ENCODE measurements around the gene ITLN1. TPM values are rescaled to one million over a fixed set of nuclear protein-coding genes. Genes with fewer than 3 reads are reported as not detected.

Gene ITLN1
- total and polyA plus RNA-seq, 12 donors: 0.41 to 4.1 (median 2.4) TPM; not detected in 7

GRCh38 chr1:160826546-160826945 is 58.4 kb downstream of the ITLN1 start:
- Histone ChIP-seq H3K4me1 (replicated peaks in 1 of 2) (no peaks in the 10 kb centered on the region), H3K27ac (no peak overlapping the region), H3K36me3 (replicated peaks in 1 of 2) (no peaks in the 10 kb centered on the region), H3K9me3 (replicated peaks in 1 of 3) (no peaks in the 10 kb centered on the region), H3K4me3 (no peak overlapping the region), H3K27me3 (no peaks in the 10 kb centered on the region)
- WGBS, 4 donors: 86 to 100% (median 88%) methylated on average over 1 of the region's 1 CpG
- no peak for DNase-seq
- intact Hi-C loops (cut with DNase I): no loop called here
- TF ChIP-seq POLR2A (IDR thresholded peaks at IDR 0.05) (no peak), CTCF (IDR thresholded peaks at IDR 0.05) (no peak)

Other genes starting within 250 kb of the ITLN1 start
- gene SLAMF1, start 238.1 kb downstream of the ITLN1 start, total RNA-seq: 1 to 10 TPM in 2 of 9 donors, under 1 TPM in 5, not detected in 2; 0.14 to 1.6 (median 0.42) TPM
- under 1 TPM; 0.07 to 0.16 (median 0.10) TPM for gene SLAMF1, start 238.1 kb downstream of the ITLN1 start, polyA plus RNA-seq
- 1 to 10 TPM in 8 of 9 donors, not detected in 1; 1.4 to 8.4 (median 4.3) TPM for gene CD48, start 173.4 kb downstream of the ITLN1 start, total RNA-seq
- 1 to 10 TPM; 3.0 to 9.0 (median 3.4) TPM for gene CD48, start 173.4 kb downstream of the ITLN1 start, polyA plus RNA-seq
- 1 to 10 TPM in 3 of 9 donors, under 1 TPM in 4, not detected in 2; 0.26 to 2.5 (median 0.57) TPM for gene SLAMF7, start 145.9 kb downstream of the ITLN1 start, total RNA-seq
- 1 to 10 TPM in 2 of 3 donors, under 1 TPM in 1; 0.51 to 3.1 (median 2.3) TPM for gene SLAMF7, start 145.9 kb downstream of the ITLN1 start, polyA plus RNA-seq
- 1 to 10 TPM in 1 of 9 donors, under 1 TPM in 6, not detected in 2; 0.14 to 1.0 (median 0.25) TPM for gene LY9, start 89.0 kb downstream of the ITLN1 start, total RNA-seq
- 1 to 10 TPM in 1 of 3 donors, under 1 TPM in 2; 0.27 to 1.3 (median 0.42) TPM for gene LY9, start 89.0 kb downstream of the ITLN1 start, polyA plus RNA-seq
- 1 to 10 TPM in 1 of 9 donors, under 1 TPM in 7, not detected in 1; 0.15 to 1.4 (median 0.32) TPM for gene CD244, start 22.3 kb downstream of the ITLN1 start, total RNA-seq
- under 1 TPM; 0.17 to 0.88 (median 0.22) TPM for gene CD244, start 22.3 kb downstream of the ITLN1 start, polyA plus RNA-seq
- gene ITLN2, start 69.6 kb upstream of the ITLN1 start, total RNA-seq: 1 to 10 TPM in 2 of 9 donors, not detected in 7; 1.1 to 3.1 TPM
- under 1 TPM in 1 of 3 donors, not detected in 2; 0.32 TPM for gene ITLN2, start 69.6 kb upstream of the ITLN1 start, polyA plus RNA-seq
- gene F11R, start 136.0 kb upstream of the ITLN1 start, total RNA-seq: 10 to 100 TPM; 32.1 to 99.1 (median 60.6) TPM
- 10 to 100 TPM; 19.3 to 83.0 (median 22.9) TPM for gene F11R, start 136.0 kb upstream of the ITLN1 start, polyA plus RNA-seq
- 100 to 1,000 TPM in 3 of 9 donors, 10 to 100 TPM in 6; 46.3 to 280 (median 86.7) TPM for gene TSTD1, start 153.8 kb upstream of the ITLN1 start, total RNA-seq
- gene TSTD1, start 153.8 kb upstream of the ITLN1 start, polyA plus RNA-seq: 100 to 1,000 TPM in 2 of 3 donors, 10 to 100 TPM in 1; 57.8 to 153 (median 109) TPM
- gene USF1, start 160.8 kb upstream of the ITLN1 start, total RNA-seq: 10 to 100 TPM; 41.3 to 82.9 (median 63.7) TPM
- gene USF1, start 160.8 kb upstream of the ITLN1 start, polyA plus RNA-seq: 100 to 1,000 TPM in 2 of 3 donors, 10 to 100 TPM in 1; 48.0 to 153 (median 144) TPM
- 10 to 100 TPM in 5 of 9 donors, 1 to 10 TPM in 3, under 1 TPM in 1; 0.89 to 15.7 (median 10.1) TPM for gene ARHGAP30, start 184.7 kb upstream of the ITLN1 start, total RNA-seq
- 10 to 100 TPM in 1 of 3 donors, 1 to 10 TPM in 2; 3.7 to 17.5 (median 4.5) TPM for gene ARHGAP30, start 184.7 kb upstream of the ITLN1 start, polyA plus RNA-seq
- gene NECTIN4, start 204.4 kb upstream of the ITLN1 start, total RNA-seq: under 1 TPM in 1 of 9 donors, not detected in 8; 0.06 TPM
- under 1 TPM in 1 of 3 donors, not detected in 2; 0.10 TPM for gene NECTIN4, start 204.4 kb upstream of the ITLN1 start, polyA plus RNA-seq
- 10 to 100 TPM in 7 of 9 donors, 1 to 10 TPM in 2; 5.2 to 28.1 (median 19.4) TPM for gene KLHDC9, start 213.2 kb upstream of the ITLN1 start, total RNA-seq
- 10 to 100 TPM in 2 of 3 donors, 1 to 10 TPM in 1; 5.5 to 25.4 (median 24.4) TPM for gene KLHDC9, start 213.2 kb upstream of the ITLN1 start, polyA plus RNA-seq
- 100 to 1,000 TPM in 1 of 9 donors, 10 to 100 TPM in 8; 33.6 to 103 (median 52.4) TPM for gene PFDN2, start 232.9 kb upstream of the ITLN1 start, total RNA-seq
- 100 to 1,000 TPM in 2 of 3 donors, 10 to 100 TPM in 1; 85.9 to 452 (median 363) TPM for gene PFDN2, start 232.9 kb upstream of the ITLN1 start, polyA plus RNA-seq
- gene NIT1, start 232.9 kb upstream of the ITLN1 start, total RNA-seq: 100 to 1,000 TPM in 6 of 9 donors, 10 to 100 TPM in 3; 77.1 to 122 (median 106) TPM
- gene NIT1, start 232.9 kb upstream of the ITLN1 start, polyA plus RNA-seq: 100 to 1,000 TPM in 1 of 3 donors, 10 to 100 TPM in 2; 72.2 to 147 (median 88.6) TPM
- 10 to 100 TPM; 22.0 to 38.2 (median 31.5) TPM for gene DEDD, start 247.5 kb upstream of the ITLN1 start, total RNA-seq
- 10 to 100 TPM; 30.9 to 35.0 (median 33.1) TPM for gene DEDD, start 247.5 kb upstream of the ITLN1 start, polyA plus RNA-seq